ENCODE measurements around the gene NRXN3. TPM values are rescaled to one million over a fixed set of nuclear protein-coding genes. Genes with fewer than 3 reads are reported as not detected.

The NRXN3 gene
- total RNA-seq, 1 experiment from 2014 or later = not detected

- no peaks in the 10 kb centered on the region for H3K36me3 ChIP-seq (ENCODE audit: control insufficient read depth in 1 of 2, insufficient read depth in 2 of 2, low read length in 2 of 2)
- no peaks in the 10 kb centered on the region for H3K79me2 ChIP-seq (ENCODE audit: insufficient read depth, low read length)
- H3K9ac ChIP-seq (ENCODE audit: low read length) = no peak overlapping the region
- no peaks in the 10 kb centered on the region for H3K4me1 ChIP-seq (ENCODE audit: control insufficient read depth in 1 of 2, insufficient read depth in 2 of 2, low read length in 2 of 2)
- ChIA-PET CTCF (no interaction called here), POLR2A (no interaction called here), RAD21 (ENCODE audit: low non-redundant PET in 1 of 2, low total read pairs in 2 of 2, uncharacterized antibody in 2 of 2, unreplicated experiment in 2 of 2) (no interaction called here)
- BruUV-seq (replicated peaks) = no TSS peak
- intact Hi-C loops (cut with micrococcal nuclease) = no loop called here
- TF ChIP-seq POLR2AphosphoS5 (IDR thresholded peaks at IDR 0.05; ENCODE audit: low read depth, low read length) = no peak
- no peak for TF ChIP-seq REST (IDR thresholded peaks at IDR 0.05; ENCODE audit: low read depth)
- TF ChIP-seq SIN3A (IDR thresholded peaks at IDR 0.05; ENCODE audit: low read depth) = no peak
- no peaks in the 10 kb centered on the region for H4K20me1 ChIP-seq (ENCODE audit: insufficient read depth)
- ATAC-seq = no peak
- H3K9me3 ChIP-seq (ENCODE audit: control insufficient read depth in 1 of 2, insufficient read depth in 1 of 2, low read depth in 1 of 2, low read length in 2 of 2) = peaks cover 0 to 29% of the 10 kb centered on the region in 2 experiments; a peak in 2 of 4 replicates
- H3K27ac ChIP-seq (ENCODE audit: low read depth, low read length) = no peak overlapping the region
- H3K27me3 ChIP-seq (ENCODE audit: insufficient read depth, low read length) = no peaks in the 10 kb centered on the region
- H3K4me2 ChIP-seq (ENCODE audit: low read length) = no peak overlapping the region
- no peak for DNase-seq (ENCODE audit: low read depth, low spot score)
- no peak overlapping the region for H3K4me3 ChIP-seq (replicated peaks in 1 of 2; ENCODE audit: low read depth in 1 of 2, low read length in 2 of 2)
- no peaks in the 10 kb centered on the region for H3K9me2 ChIP-seq (ENCODE audit: insufficient read depth)
- no peak overlapping the region for H2AFZ ChIP-seq (ENCODE audit: low read depth, low read length, poor library complexity, severe bottlenecking)
Measured at GRCh38 chr14:79161571-79161970, 991.4 kb downstream of the NRXN3 start.

- intact Hi-C loops (cut with micrococcal nuclease) = no loop called here
- Histone ChIP-seq H3K9me2 (ENCODE audit: insufficient read depth) (no peaks in the 10 kb centered on the region), H3K79me2 (ENCODE audit: insufficient read depth, low read length) (no peaks in the 10 kb centered on the region), H3K4me3 (replicated peaks in 1 of 2; ENCODE audit: low read depth in 1 of 2, low read length in 2 of 2) (no peak overlapping the region), H3K27me3 (ENCODE audit: insufficient read depth, low read length) (no peaks in the 10 kb centered on the region), H3K36me3 (ENCODE audit: control insufficient read depth in 1 of 2, insufficient read depth in 2 of 2, low read length in 2 of 2) (no peaks in the 10 kb centered on the region), H3K9ac (ENCODE audit: low read length) (no peak overlapping the region), H3K4me2 (ENCODE audit: low read length) (no peak overlapping the region), H3K27ac (ENCODE audit: low read depth, low read length) (no peak overlapping the region), H3K4me1 (ENCODE audit: control insufficient read depth in 1 of 2, insufficient read depth in 2 of 2, low read length in 2 of 2) (no peaks in the 10 kb centered on the region), H4K20me1 (ENCODE audit: insufficient read depth) (no peaks in the 10 kb centered on the region), H2AFZ (ENCODE audit: low read depth, low read length, poor library complexity, severe bottlenecking) (no peak overlapping the region), H3K9me3 (ENCODE audit: control insufficient read depth in 1 of 2, insufficient read depth in 1 of 2, low read depth in 1 of 2, low read length in 2 of 2) (peaks cover 0 to 22% of the 10 kb centered on the region in 2 experiments; a peak in 2 of 4 replicates)
- POLR2A ChIA-PET = no interaction called here
- RAD21 ChIA-PET (ENCODE audit: low non-redundant PET in 1 of 2, low total read pairs in 2 of 2, uncharacterized antibody in 2 of 2, unreplicated experiment in 2 of 2) = no interaction called here
- no peak for DNase-seq (ENCODE audit: low read depth, low spot score)
- no peak for ATAC-seq
- no peak for TF ChIP-seq ZFX (IDR thresholded peaks at IDR 0.05)
- TF ChIP-seq RAD21 (IDR thresholded peaks at IDR 0.05; ENCODE audit: low read depth) = no peak
- no peak for TF ChIP-seq FOSL1 (IDR thresholded peaks at IDR 0.05; ENCODE audit: low read depth)
- TF ChIP-seq EZH2 (IDR thresholded peaks at IDR 0.05) = no peak
- TF ChIP-seq EGR1 (IDR thresholded peaks at IDR 0.05; ENCODE audit: low read depth) = no peak
- TF ChIP-seq POLR2AphosphoS5 (IDR thresholded peaks at IDR 0.05; ENCODE audit: low read depth, low read length) = no peak
- no peak for TF ChIP-seq ATF3 (IDR thresholded peaks at IDR 0.05)
- CTCF ChIA-PET = no interaction called here
- no TSS peak for BruUV-seq (replicated peaks)
Measured at GRCh38 chr14:79162833-79163232, 992.7 kb downstream of the NRXN3 start.

All from HCT116 (cell line).